HG03571 (cell line): ENCODE measurements around the gene TCF12.
"Not testable (repeated sequence)": the region's sequence is repeated elsewhere in the genome, so short reads cannot be mapped to it uniquely, and the experiment has no call there.

Experiments used
- ATAC-seq: cut with Tn5 transposase; IDR thresholded peaks from one replicate; pipeline ENCODE4 v1.9.1; 2021; ENCODE audit not compliant: unreplicated experiment

Gene TCF12

GRCh38 chr15:56973463-56973862, 55.0 kb downstream of the TCF12 start:
- ATAC-seq = no peak

- ATAC-seq = no peak
Observed at GRCh38 chr15:56977232-56977631, 58.8 kb downstream of the TCF12 start.

GRCh38 chr15:56978898-56979662, 60.6 kb downstream of the TCF12 start:
- no peak for ATAC-seq

- ATAC-seq = no peak
Observed at GRCh38 chr15:56980473-56980872, 62.0 kb downstream of the TCF12 start.

GRCh38 chr15:56981160-56981559, 62.7 kb downstream of the TCF12 start:
- no peak for ATAC-seq

GRCh38 chr15:56982987-56983386, 64.5 kb downstream of the TCF12 start:
- ATAC-seq = no peak

GRCh38 chr15:56984681-56985481, 66.4 kb downstream of the TCF12 start:
- ATAC-seq = no peak

GRCh38 chr15:56985856-56986255, 67.4 kb downstream of the TCF12 start:
- ATAC-seq = no peak

GRCh38 chr15:56987286-56987685, 68.8 kb downstream of the TCF12 start:
- no peak for ATAC-seq

GRCh38 chr15:56988219-56988618, 69.8 kb downstream of the TCF12 start:
- no peak for ATAC-seq

GRCh38 chr15:56989411-56989924, 71.0 kb downstream of the TCF12 start:
- no peak for ATAC-seq

- ATAC-seq = no peak
Observed at GRCh38 chr15:56991017-56991416, 72.6 kb downstream of the TCF12 start.

- ATAC-seq = no peak
Observed at GRCh38 chr15:56992725-56993124, 74.3 kb downstream of the TCF12 start.

- no peak for ATAC-seq
Observed at GRCh38 chr15:56994280-56994679, 75.8 kb downstream of the TCF12 start.

GRCh38 chr15:56996093-56996492, 77.6 kb downstream of the TCF12 start:
- ATAC-seq = no peak

- no peak for ATAC-seq
Observed at GRCh38 chr15:56996746-56997470, 78.5 kb downstream of the TCF12 start.

- ATAC-seq = no peak
Observed at GRCh38 chr15:57003418-57003817, 85.0 kb downstream of the TCF12 start.

GRCh38 chr15:57005244-57005643, 86.8 kb downstream of the TCF12 start:
- ATAC-seq = no peak

GRCh38 chr15:57007797-57008196, 89.4 kb downstream of the TCF12 start:
- not testable (repeated sequence) for ATAC-seq

GRCh38 chr15:57010724-57011123, 92.3 kb downstream of the TCF12 start:
- ATAC-seq = no peak

GRCh38 chr15:57012556-57012955, 94.1 kb downstream of the TCF12 start:
- ATAC-seq = no peak
